COLO829 (cell line): ENCODE results near the gene NEDD4L.
A peak's percentile ranks its signal among the peaks of the same experiment; 100 is the strongest.
"Not testable (repeated sequence)": the region's sequence is repeated elsewhere in the genome, so short reads cannot be mapped to it uniquely, and the experiment has no call there.

Source experiments
- DNase-seq: peaks from one replicate; pipeline ENCODE4 v3.0.0; 2012; ENCODE audit warnings: low spot score

NEDD4L gene

GRCh38 chr18:58378411-58379379, 334.7 kb downstream of the NEDD4L start:
- DNase-seq = no peak

- DNase-seq = no peak
Measured at GRCh38 chr18:58379443-58379842, 335.4 kb downstream of the NEDD4L start.

GRCh38 chr18:58380113-58380512, 336.1 kb downstream of the NEDD4L start:
- DNase-seq = not testable (repeated sequence)

DNA sequence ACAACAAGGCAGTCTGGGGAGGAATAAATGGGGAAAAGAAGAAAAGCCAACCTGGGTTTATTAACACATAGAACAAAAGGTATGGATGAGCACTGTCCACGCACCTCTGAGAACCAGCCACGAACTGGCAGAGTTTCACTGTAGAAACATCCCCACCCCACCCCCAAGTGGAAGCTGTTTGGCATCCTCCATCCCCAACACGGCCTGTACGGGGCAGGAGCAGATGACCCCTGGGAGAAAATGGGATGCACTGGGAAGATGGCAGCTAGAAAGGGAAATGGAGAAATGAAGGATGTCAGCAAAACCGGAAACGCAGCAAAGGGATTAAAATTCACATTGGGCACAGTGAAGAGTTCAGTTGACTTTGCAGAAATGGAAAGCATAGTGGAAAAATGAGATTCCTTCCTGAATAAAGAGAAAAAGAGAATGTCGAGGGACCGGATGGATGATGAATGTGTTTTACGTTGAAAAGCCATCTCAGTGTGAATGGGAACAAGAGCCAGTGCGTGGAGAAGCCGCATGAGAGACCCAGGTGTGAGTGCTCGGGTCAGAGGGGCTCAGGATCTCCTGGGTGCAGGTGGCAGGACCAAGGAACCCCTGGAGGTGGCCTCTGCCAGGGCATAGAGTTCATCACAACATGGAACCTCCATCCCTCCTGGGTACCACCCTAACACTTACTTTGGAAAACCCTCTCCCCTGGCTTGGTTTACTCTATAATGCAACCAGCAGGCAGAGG, 337.8 kb downstream of the NEDD4L start:
- DNase-seq = no peak

DNA sequence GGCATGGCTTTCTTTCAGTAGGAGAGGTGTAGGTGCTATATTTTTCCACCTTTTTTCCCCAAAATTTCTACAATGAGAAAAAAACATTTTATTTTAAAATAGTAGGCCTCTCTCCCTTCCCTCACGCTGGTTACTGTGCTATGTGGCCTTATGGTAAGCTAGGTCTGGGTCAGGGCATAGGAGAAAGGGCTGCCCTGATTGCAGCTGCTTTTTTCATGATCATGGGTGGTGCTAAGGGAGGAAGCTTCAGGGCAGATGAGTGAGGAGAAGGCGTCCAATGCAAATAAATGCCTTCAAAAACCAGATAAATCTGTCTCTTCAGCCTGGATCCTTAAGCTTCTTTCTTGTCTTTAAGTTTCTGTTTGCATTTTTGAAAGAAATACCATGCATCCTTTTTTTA, 338.4 kb downstream of the NEDD4L start:
- DNase-seq = no peak

DNA sequence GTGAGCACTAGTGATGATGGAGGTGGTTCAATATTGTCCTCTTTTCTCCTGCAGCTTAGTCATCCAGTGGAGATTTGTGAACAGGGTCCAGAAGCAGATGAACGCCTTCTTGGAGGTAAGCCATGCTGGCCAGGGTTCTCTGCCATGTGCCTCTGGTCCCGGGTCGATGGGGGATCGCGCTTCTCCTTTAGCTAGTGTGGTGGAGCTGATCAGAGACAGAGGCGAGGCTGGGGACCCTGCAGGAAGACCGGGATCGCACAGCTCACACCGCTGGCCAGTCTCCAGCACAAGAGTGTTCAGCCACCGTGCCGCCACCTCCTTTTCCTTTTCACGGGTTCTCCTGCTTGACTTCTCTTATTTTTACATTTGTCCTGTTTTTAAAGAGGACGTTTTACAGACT, 341.4 kb downstream of the NEDD4L start:
- no peak for DNase-seq

DNA sequence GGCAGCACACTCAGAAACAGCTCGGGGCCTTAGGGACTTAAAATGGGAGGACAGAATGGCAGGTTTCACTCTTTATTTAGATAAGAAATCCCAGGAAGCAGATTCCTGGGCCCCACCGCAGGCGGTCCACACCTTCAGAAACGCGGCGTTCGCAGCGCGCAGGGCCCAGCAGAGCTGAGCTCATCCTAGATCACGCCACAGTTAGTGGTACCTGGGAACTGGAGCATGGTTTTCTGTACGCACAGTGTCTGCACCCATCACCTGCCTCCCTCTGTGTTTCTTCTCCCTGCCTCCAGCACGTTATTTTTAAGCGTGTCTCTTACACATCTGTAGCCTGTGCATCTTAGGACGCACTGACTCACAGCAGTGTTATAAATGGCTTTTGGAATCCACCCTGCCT, 342.8 kb downstream of the NEDD4L start:
- DNase-seq = no peak

- no peak for DNase-seq
Measured at GRCh38 chr18:58387716-58388115, 343.7 kb downstream of the NEDD4L start.

GRCh38 chr18:58388736-58389135, 344.7 kb downstream of the NEDD4L start:
- no peak for DNase-seq

DNA sequence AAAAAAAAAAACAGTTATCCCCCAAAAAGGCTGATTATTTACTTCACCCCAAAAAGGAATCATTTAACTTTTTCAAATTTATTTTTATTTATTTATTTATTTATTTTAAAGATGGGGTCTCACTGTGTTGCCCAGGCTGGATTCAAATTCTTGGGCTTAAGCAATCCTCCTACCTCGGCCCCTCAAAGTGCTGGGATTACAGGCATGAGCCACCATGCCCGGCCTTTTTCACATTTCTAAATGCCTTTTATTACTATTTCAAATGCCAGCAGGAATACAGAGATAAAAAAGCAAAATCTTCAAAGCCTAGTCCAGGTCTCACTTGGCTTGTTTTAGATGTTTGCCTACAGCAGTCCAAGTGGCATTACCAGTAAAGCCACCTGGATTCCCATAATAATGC, 345.7 kb downstream of the NEDD4L start:
- no peak for DNase-seq

- no peak for DNase-seq
Measured at GRCh38 chr18:58390399-58390798, 346.4 kb downstream of the NEDD4L start.

- DNase-seq = no peak
Measured at GRCh38 chr18:58391231-58391825, 347.3 kb downstream of the NEDD4L start.

GRCh38 chr18:58391932-58392323, 347.9 kb downstream of the NEDD4L start:
- DNase-seq = no peak

DNA sequence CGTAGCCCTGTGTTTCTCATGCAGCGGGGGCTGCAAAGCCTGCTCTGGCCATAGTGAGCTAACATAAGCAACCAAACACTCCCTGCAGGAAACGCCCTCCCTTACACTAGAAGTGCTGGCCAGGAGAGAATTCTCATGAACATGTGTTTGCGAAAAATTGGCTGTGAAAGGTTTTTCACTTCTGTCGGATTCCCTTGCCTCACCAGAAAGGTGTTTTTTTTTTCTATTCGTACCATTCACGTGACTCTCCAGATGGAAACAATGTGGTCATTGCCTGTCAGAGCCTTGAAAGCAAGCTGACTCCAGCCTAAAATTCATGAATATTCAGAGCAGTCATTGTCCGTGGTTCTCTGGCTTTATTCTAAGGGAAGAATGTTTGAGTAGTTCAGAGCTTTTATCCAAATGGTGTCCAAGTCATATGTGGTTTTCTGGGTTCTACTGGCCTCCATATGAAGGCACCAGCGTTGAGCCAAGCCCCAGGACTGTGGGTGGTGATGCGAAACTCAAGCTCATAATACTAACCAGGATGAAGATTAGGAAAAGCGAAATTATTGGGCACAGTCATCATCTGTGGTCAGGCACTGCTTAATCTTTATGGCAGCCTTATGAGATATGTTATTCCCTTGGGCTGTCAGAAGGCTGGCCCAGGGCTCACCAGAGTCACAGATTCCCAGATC, 348.4 kb downstream of the NEDD4L start:
- peak; percentile 60 for DNase-seq

DNA sequence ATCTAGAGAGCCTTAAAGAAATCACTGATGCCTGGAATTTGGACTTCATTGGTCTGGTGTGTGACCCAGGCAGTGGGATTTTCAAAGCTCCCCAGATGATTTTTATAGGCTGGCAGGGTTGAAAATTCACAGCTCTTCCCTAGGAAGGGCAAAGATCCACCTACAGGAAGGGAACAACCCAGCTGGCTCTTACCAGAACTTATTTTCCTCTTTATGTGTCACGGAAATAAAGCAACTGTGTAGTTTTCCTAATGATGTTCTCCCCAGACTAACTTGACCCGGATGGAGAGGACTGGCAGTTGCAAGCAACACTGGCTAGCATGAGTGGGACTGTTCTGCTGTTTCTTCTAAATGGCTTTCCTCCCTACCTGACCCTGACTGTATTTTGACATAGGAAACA, 349.3 kb downstream of the NEDD4L start:
- DNase-seq = no peak

DNA sequence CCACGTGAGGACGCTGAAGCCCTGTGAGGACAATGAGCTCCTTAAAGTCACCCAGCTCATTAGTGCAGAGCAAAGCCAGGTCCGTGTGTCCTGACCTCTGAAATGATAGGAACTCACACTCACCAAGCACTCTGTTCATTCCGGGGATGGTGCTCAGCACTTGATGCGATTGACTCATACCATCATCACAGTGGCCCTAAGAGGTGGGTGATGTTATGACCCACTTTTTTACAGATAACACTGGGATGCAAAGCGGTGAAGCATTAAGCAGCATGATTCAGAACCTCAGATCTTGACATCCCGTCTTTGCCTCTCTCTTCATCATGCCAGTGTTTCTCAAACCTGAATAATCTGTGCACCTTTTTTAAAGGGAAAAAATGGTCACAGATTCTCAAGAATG, 350.0 kb downstream of the NEDD4L start:
- DNase-seq = no peak

- DNase-seq = no peak
Measured at GRCh38 chr18:58394602-58395425, 350.8 kb downstream of the NEDD4L start.

DNA sequence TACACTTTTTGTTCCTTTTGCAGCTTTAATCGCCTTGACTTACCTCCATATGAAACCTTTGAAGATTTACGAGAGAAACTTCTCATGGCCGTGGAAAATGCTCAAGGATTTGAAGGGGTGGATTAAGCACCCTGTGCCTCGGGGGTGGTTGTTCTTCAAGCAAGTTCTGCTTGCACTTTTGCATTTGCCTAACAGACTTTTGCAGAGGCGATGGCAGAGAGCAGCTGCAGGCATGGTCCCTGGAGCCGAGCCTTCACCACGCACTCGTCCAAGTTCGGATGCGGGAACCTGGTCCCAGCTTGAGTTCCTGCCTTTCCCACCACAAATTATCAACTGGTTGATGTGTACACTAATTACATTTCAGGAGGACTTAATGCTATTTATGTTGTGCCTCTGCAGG, 352.1 kb downstream of the NEDD4L start:
- DNase-seq = no peak

GRCh38 chr18:58396966-58397365, 352.9 kb downstream of the NEDD4L start:
- DNase-seq = no peak

GRCh38 chr18:58397385-58398132, 353.5 kb downstream of the NEDD4L start:
- no peak for DNase-seq
